HEK293T (cell line): ENCODE measurements around the gene ARRB1.

ENCODE experiments used
- BHLHE40 ChIP-seq: fragments of 450-650 bp; IDR thresholded peaks from 2 replicates; pipeline ENCODE4 v1.6.1; 2016; ENCODE audit warnings: mild to moderate bottlenecking, moderate library complexity, borderline replicate concordance
- FOXM1 ChIP-seq: fragments of 450-650 bp; IDR thresholded peaks from 2 replicates; pipeline ENCODE4 v1.6.1; 2017; ENCODE audit warnings: mild to moderate bottlenecking, borderline replicate concordance
- L3MBTL2 ChIP-seq: fragments of 450-650 bp; conservative IDR thresholded peaks from 2 replicates; pipeline ENCODE4 v1.6.1; 2016; ENCODE audit warnings: mild to moderate bottlenecking
- LEF1 ChIP-seq: fragments of 450-650 bp; IDR thresholded peaks from 2 replicates; pipeline ENCODE4 v1.6.1; 2017; ENCODE audit warnings: mild to moderate bottlenecking, borderline replicate concordance
- SUZ12 ChIP-seq: fragments of 450-650 bp; IDR thresholded peaks from 2 replicates; pipeline ENCODE4 v1.6.1; 2016; ENCODE audit warnings: mild to moderate bottlenecking
- ZNF384 ChIP-seq: fragments of 450-650 bp; IDR thresholded peaks from 2 replicates; pipeline ENCODE4 v1.6.1; 2016

DNA sequence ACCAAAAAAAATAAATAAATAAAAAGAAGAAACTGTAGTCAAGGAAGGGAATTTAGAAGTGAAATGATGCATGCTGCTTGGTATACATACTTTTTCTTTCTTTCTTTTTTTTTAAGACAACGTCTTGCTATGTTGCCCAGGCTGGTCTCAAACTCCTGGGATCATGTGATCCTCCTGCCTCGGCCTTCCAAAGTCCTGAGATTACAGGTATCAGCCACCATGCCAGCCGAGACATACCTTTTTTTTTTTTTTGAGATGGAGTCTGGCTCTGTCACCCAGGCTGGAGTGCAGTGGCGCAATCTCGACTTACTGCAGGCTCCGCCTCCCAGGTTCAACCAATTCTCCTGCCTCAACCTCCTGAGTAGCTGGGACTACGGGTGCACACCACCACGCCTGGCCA lies 21.7 kb upstream of the ARRB1 start:
- TF ChIP-seq FOXM1 (no peak), LEF1 (no peak), SUZ12 (no peak), ZNF384 (no peak), BHLHE40 (no peak), L3MBTL2 (no peak)
